Measurements from ENCODE around the gene HCK. TPM values are rescaled to one million over a fixed set of nuclear protein-coding genes. Genes with fewer than 3 reads are reported as not detected.

HCK gene
- total RNA-seq, 3 donors from 2014 or later, result 6.2 to 17.3 (median 13.4) TPM

- DNase-seq (no peak), ATAC-seq (no peak)
- Histone ChIP-seq H3K4me3 (no peak overlapping the region), H3K36me3 (ENCODE audit: low read depth) (no peaks in the 10 kb centered on the region), H3K4me1 (ENCODE audit: low read depth) (no peaks in the 10 kb centered on the region), H3K9me3 (no peaks in the 10 kb centered on the region)
- intact Hi-C loops (cut with DNase I, micrococcal nuclease), result no loop called here
- TF ChIP-seq CTCF (IDR thresholded peaks at IDR 0.05), result no peak
These were observed 36.7 kb downstream of the HCK start for GRCh38 chr20:32088759-32089158.

- Histone ChIP-seq H3K4me1 (ENCODE audit: low read depth) (no peaks in the 10 kb centered on the region), H3K36me3 (ENCODE audit: low read depth) (no peaks in the 10 kb centered on the region), H3K4me3 (no peak overlapping the region), H3K9me3 (no peaks in the 10 kb centered on the region)
- no peak for DNase-seq
- no peak for TF ChIP-seq CTCF (IDR thresholded peaks at IDR 0.05)
- intact Hi-C loops (cut with DNase I, micrococcal nuclease), result no loop called here
- ATAC-seq, result no peak
These were observed 37.8 kb downstream of the HCK start for GRCh38 chr20:32089637-32090362.

- H3K9me3 ChIP-seq, result no peaks in the 10 kb centered on the region
- DNase-seq, result peak; percentile 71 to 88 (median 77)
- peak; percentile 86 for TF ChIP-seq CTCF (IDR thresholded peaks at IDR 0.05)
- H3K4me1 ChIP-seq (ENCODE audit: low read depth), result no peaks in the 10 kb centered on the region
- no peaks in the 10 kb centered on the region for H3K36me3 ChIP-seq (ENCODE audit: low read depth)
- no peak overlapping the region for H3K4me3 ChIP-seq
- peak; percentile 86 for ATAC-seq
- intact Hi-C loops (cut with DNase I, micrococcal nuclease), result no loop called here
These were observed 39.9 kb downstream of the HCK start for GRCh38 chr20:32091888-32092346.

- intact Hi-C loops (cut with DNase I, micrococcal nuclease), result no loop called here
- Histone ChIP-seq H3K9me3 (no peaks in the 10 kb centered on the region), H3K4me3 (no peak overlapping the region), H3K36me3 (ENCODE audit: low read depth) (no peaks in the 10 kb centered on the region), H3K4me1 (ENCODE audit: low read depth) (no peaks in the 10 kb centered on the region)
- no peak for ATAC-seq
- TF ChIP-seq CTCF (IDR thresholded peaks at IDR 0.05), result no peak
- no peak for DNase-seq
These were observed 46.7 kb downstream of the HCK start for GRCh38 chr20:32098786-32099185.

GRCh38 chr20:32108814-32109391 is 56.9 kb downstream of the HCK start:
- TF ChIP-seq CTCF (IDR thresholded peaks at IDR 0.05), result no peak
- no peaks in the 10 kb centered on the region for H3K9me3 ChIP-seq
- ATAC-seq, result no peak
- no peak for DNase-seq
- no peak overlapping the region for H3K4me3 ChIP-seq
- peaks cover 29% of the 10 kb centered on the region for H3K4me1 ChIP-seq (ENCODE audit: low read depth)
- H3K36me3 ChIP-seq (ENCODE audit: low read depth), result no peaks in the 10 kb centered on the region
- intact Hi-C loops (cut with DNase I, micrococcal nuclease), result no loop called here

All from mucosa of descending colon (tissue), 3 donors.